Osteocyte (in vitro differentiated cells): Measurements from ENCODE around the gene SMYD5. TPM values are rescaled to one million over a fixed set of nuclear protein-coding genes. Genes with fewer than 3 reads are reported as not detected.

Experiments
- DNase-seq: peaks from one replicate; pipeline ENCODE4 v3.0.0; 2021; ENCODE audit warnings: mixed read lengths; ENCODE audit not compliant: unreplicated experiment; ENCODE audit errors: extremely low spot score
- H3K27ac Mint-ChIP-seq: one replicate; pipeline ENCODE4 v1.8.0; 2021; ENCODE audit warnings: mild to moderate bottlenecking, mixed read lengths; ENCODE audit not compliant: unreplicated experiment
- H3K27me3 Mint-ChIP-seq: one replicate; pipeline ENCODE4 v1.8.0; 2021; ENCODE audit warnings: mixed read lengths; ENCODE audit not compliant: unreplicated experiment
- H3K36me3 Mint-ChIP-seq: one replicate; pipeline ENCODE4 v1.8.0; 2021; ENCODE audit warnings: mixed read lengths; ENCODE audit not compliant: unreplicated experiment
- H3K4me1 Mint-ChIP-seq: one replicate; pipeline ENCODE4 v1.8.0; 2021; ENCODE audit warnings: mixed read lengths; ENCODE audit not compliant: unreplicated experiment
- H3K4me3 Mint-ChIP-seq: one replicate; pipeline ENCODE4 v1.8.0; 2021; ENCODE audit warnings: mild to moderate bottlenecking, moderate library complexity, mixed read lengths; ENCODE audit not compliant: unreplicated experiment
- H3K9me3 Mint-ChIP-seq: one replicate; pipeline ENCODE4 v1.8.0; 2021; ENCODE audit warnings: mixed read lengths; ENCODE audit not compliant: unreplicated experiment
- CTCF ChIP-seq: fragments of 200-600 bp; sonication (generic); IDR thresholded peaks from 2 replicates; pipeline ENCODE4 v1.5.0; 2021; ENCODE audit warnings: antibody characterized with exemption, mild to moderate bottlenecking, moderate library complexity
- total RNA-seq: library from RNA; stranded (reverse); gene quantifications from 2 replicates; pipeline ENCODE4 v1.2.1, GENCODE V29; 2021

SMYD5 gene
- total RNA-seq, 1 donor from 2014 or later: 17.1 TPM

- TF ChIP-seq CTCF: no peak
- H3K27ac Mint-ChIP-seq: no peak overlapping the region
- no peaks in the 10 kb centered on the region for H3K9me3 Mint-ChIP-seq
- H3K4me1 Mint-ChIP-seq: peaks cover 29% of the 10 kb centered on the region
- H3K4me3 Mint-ChIP-seq: no peak overlapping the region
- H3K36me3 Mint-ChIP-seq: peaks cover 7% of the 10 kb centered on the region
- H3K27me3 Mint-ChIP-seq: no peaks in the 10 kb centered on the region
- DNase-seq: no peak
Measured at GRCh38 chr2:73217826-73218225, 3.8 kb downstream of the SMYD5 start.

GRCh38 chr2:73218298-73218697, 4.3 kb downstream of the SMYD5 start:
- Mint-ChIP-seq H3K36me3 (peaks cover 7% of the 10 kb centered on the region), H3K4me3 (no peak overlapping the region), H3K27ac (no peak overlapping the region), H3K9me3 (no peaks in the 10 kb centered on the region), H3K4me1 (peaks cover 27% of the 10 kb centered on the region), H3K27me3 (no peaks in the 10 kb centered on the region)
- TF ChIP-seq CTCF: no peak
- no peak for DNase-seq

GRCh38 chr2:73223821-73224220, 9.8 kb downstream of the SMYD5 start:
- Mint-ChIP-seq H3K9me3 (no peaks in the 10 kb centered on the region), H3K27ac (no peak overlapping the region), H3K36me3 (peaks cover 7% of the 10 kb centered on the region), H3K4me3 (no peak overlapping the region), H3K27me3 (no peaks in the 10 kb centered on the region), H3K4me1 (no peaks in the 10 kb centered on the region)
- TF ChIP-seq CTCF: no peak
- no peak for DNase-seq

GRCh38 chr2:73225513-73226360, 11.7 kb downstream of the SMYD5 start:
- H3K27ac Mint-ChIP-seq: no peak overlapping the region
- TF ChIP-seq CTCF: no peak
- H3K4me3 Mint-ChIP-seq: no peak overlapping the region
- H3K36me3 Mint-ChIP-seq: peaks cover 6% of the 10 kb centered on the region
- no peaks in the 10 kb centered on the region for H3K9me3 Mint-ChIP-seq
- no peaks in the 10 kb centered on the region for H3K27me3 Mint-ChIP-seq
- no peak for DNase-seq
- no peaks in the 10 kb centered on the region for H3K4me1 Mint-ChIP-seq

- no peak for TF ChIP-seq CTCF
- Mint-ChIP-seq H3K36me3 (no peaks in the 10 kb centered on the region), H3K4me1 (no peaks in the 10 kb centered on the region), H3K27me3 (no peaks in the 10 kb centered on the region), H3K9me3 (no peaks in the 10 kb centered on the region), H3K4me3 (no peak overlapping the region), H3K27ac (no peak overlapping the region)
- no peak for DNase-seq
Measured at GRCh38 chr2:73227086-73227485, 13.0 kb downstream of the SMYD5 start.
